HG02588 (cell line): Measurements from ENCODE around the gene SLC6A11.

ENCODE experiments used
- ATAC-seq: cut with Tn5 transposase; IDR thresholded peaks from one replicate; pipeline ENCODE4 v1.9.1; 2021; ENCODE audit warnings: mild to moderate bottlenecking, moderate library complexity; ENCODE audit not compliant: unreplicated experiment

Gene SLC6A11

GRCh38 chr3:10950476-10951294, 134.7 kb downstream of the SLC6A11 start:
- ATAC-seq = no peak

GRCh38 chr3:10951295-10951926, 135.4 kb downstream of the SLC6A11 start:
- ATAC-seq = no peak

GRCh38 chr3:10952525-10952924, 136.5 kb downstream of the SLC6A11 start:
- ATAC-seq = no peak

GRCh38 chr3:10954740-10955139, 138.7 kb downstream of the SLC6A11 start:
- ATAC-seq = no peak

- ATAC-seq = no peak
Observed at GRCh38 chr3:10955711-10956453, 139.9 kb downstream of the SLC6A11 start.

- no peak for ATAC-seq
Observed at GRCh38 chr3:10956531-10956930, 140.5 kb downstream of the SLC6A11 start.

GRCh38 chr3:10956986-10957385, 141.0 kb downstream of the SLC6A11 start:
- ATAC-seq = no peak

GRCh38 chr3:10957976-10958749, 142.1 kb downstream of the SLC6A11 start:
- no peak for ATAC-seq

- no peak for ATAC-seq
Observed at GRCh38 chr3:10960255-10960654, 144.2 kb downstream of the SLC6A11 start.

- ATAC-seq = no peak
Observed at GRCh38 chr3:10961921-10962320, 145.9 kb downstream of the SLC6A11 start.

GRCh38 chr3:10962481-10963036, 146.5 kb downstream of the SLC6A11 start:
- no peak for ATAC-seq

- ATAC-seq = no peak
Observed at GRCh38 chr3:10964537-10965167, 148.6 kb downstream of the SLC6A11 start.

GRCh38 chr3:10968401-10968800, 152.4 kb downstream of the SLC6A11 start:
- no peak for ATAC-seq

GRCh38 chr3:10970306-10970960, 154.4 kb downstream of the SLC6A11 start:
- ATAC-seq = no peak

- ATAC-seq = no peak
Observed at GRCh38 chr3:10972072-10972782, 156.2 kb downstream of the SLC6A11 start.

GRCh38 chr3:10973046-10973595, 157.1 kb downstream of the SLC6A11 start:
- ATAC-seq = no peak

GRCh38 chr3:10974131-10974530, 158.1 kb downstream of the SLC6A11 start:
- ATAC-seq = no peak

GRCh38 chr3:10974746-10975375, 158.8 kb downstream of the SLC6A11 start:
- no peak for ATAC-seq
